Progenitor cell of endocrine pancreas (in vitro differentiated cells): ENCODE data around the gene RBFOX2. TPM values are rescaled to one million over a fixed set of nuclear protein-coding genes. Genes with fewer than 3 reads are reported as not detected.

Experiments used
- DNase-seq: peaks from one replicate; pipeline ENCODE4 v3.0.0; 2021; ENCODE audit warnings: low spot score; ENCODE audit not compliant: unreplicated experiment
- H3K27ac Mint-ChIP-seq: 2 replicates; pipeline ENCODE4 v1.8.0; 2021; ENCODE audit warnings: mild to moderate bottlenecking, moderate library complexity, mixed read lengths
- H3K27me3 Mint-ChIP-seq: 2 replicates; pipeline ENCODE4 v1.8.0; 2021; ENCODE audit warnings: mixed read lengths
- H3K36me3 Mint-ChIP-seq: 2 replicates; pipeline ENCODE4 v1.8.0; 2022; ENCODE audit warnings: mixed read lengths; ENCODE audit not compliant: insufficient read depth
- H3K4me1 Mint-ChIP-seq: 2 replicates; pipeline ENCODE4 v1.8.0; 2021; ENCODE audit warnings: low read depth, mixed read lengths
- H3K4me3 Mint-ChIP-seq: 2 replicates; pipeline ENCODE4 v1.8.0; 2021; ENCODE audit warnings: low read depth, mild to moderate bottlenecking, moderate library complexity, mixed read lengths
- H3K9me3 Mint-ChIP-seq: 2 replicates; pipeline ENCODE4 v1.8.0; 2021; ENCODE audit warnings: low read depth, mixed read lengths
- total RNA-seq: library from RNA; stranded (reverse); gene quantifications from 2 replicates; pipeline ENCODE4 v1.2.1, GENCODE V29; 2021
- TF ChIP-seq, protein P1 (sequence below): fragments of 200-600 bp; sonication (generic); IDR thresholded peaks from one replicate; pipeline ENCODE4 v1.5.0; 2021; ENCODE audit warnings: antibody characterized with exemption, mild to moderate bottlenecking; ENCODE audit not compliant: unreplicated experiment

The RBFOX2 gene
- total RNA-seq, 1 donor from 2014 or later, result 140 TPM

DNA sequence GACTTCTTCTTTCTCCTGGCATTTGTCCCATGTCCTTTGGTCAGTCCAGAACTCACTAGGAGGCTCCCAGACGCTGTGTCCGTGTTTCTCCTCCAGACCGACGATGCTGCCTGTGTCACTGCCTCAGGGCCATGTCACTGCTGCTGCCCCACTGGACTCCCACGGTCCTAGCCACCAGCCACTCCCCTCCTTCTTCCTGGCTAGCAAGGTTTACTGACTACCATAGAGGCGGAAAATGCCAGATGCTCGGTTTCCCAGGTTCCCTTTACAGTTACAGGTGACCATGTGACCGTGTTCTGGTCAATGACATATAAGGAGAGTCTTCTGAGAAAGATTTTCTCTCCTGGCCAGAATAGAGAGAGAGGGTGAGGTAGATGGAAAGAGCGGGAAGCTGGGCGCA, 40.7 kb upstream of the RBFOX2 start:
- no peak for DNase-seq
- Mint-ChIP-seq H3K9me3 (no peaks in the 10 kb centered on the region), H3K27ac (no peak overlapping the region), H3K4me1 (peaks cover 2% of the 10 kb centered on the region), H3K4me3 (no peak overlapping the region), H3K27me3 (no peaks in the 10 kb centered on the region), H3K36me3 (no peaks in the 10 kb centered on the region)
- TF ChIP-seq, protein P1, sequence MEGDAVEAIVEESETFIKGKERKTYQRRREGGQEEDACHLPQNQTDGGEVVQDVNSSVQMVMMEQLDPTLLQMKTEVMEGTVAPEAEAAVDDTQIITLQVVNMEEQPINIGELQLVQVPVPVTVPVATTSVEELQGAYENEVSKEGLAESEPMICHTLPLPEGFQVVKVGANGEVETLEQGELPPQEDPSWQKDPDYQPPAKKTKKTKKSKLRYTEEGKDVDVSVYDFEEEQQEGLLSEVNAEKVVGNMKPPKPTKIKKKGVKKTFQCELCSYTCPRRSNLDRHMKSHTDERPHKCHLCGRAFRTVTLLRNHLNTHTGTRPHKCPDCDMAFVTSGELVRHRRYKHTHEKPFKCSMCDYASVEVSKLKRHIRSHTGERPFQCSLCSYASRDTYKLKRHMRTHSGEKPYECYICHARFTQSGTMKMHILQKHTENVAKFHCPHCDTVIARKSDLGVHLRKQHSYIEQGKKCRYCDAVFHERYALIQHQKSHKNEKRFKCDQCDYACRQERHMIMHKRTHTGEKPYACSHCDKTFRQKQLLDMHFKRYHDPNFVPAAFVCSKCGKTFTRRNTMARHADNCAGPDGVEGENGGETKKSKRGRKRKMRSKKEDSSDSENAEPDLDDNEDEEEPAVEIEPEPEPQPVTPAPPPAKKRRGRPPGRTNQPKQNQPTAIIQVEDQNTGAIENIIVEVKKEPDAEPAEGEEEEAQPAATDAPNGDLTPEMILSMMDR, result no peak

DNA sequence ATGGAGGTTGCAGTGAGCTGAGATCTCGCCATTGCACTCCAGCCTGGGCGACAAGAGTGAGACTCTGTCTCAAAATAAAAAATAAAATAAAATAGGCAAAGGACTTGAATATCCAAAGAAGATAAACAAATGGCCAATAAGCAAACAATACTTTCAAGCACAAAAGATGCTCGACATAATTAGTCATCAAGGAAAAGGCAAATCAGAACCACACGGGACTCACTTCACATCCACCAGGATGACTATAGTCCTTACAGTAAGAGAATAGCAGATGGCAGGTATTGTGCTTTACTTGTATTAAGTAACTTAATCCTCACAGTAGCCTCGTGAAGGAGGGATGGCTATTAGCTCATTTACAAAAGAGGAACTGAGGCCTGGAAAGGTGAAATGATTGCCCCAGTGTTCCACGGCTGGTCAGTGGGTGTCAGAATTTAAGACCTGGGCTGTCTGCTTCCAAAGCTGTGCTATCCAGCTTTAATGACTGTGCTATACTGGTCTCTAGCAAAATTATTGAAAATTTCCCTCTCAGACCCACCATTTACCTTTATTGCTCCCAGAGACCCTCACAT, 40.2 kb upstream of the RBFOX2 start:
- H3K4me3 Mint-ChIP-seq, result no peak overlapping the region
- no peak for DNase-seq
- TF ChIP-seq, protein P1, result no peak
- H3K27me3 Mint-ChIP-seq, result no peaks in the 10 kb centered on the region
- no peak overlapping the region for H3K27ac Mint-ChIP-seq
- peaks cover 2% of the 10 kb centered on the region for H3K4me1 Mint-ChIP-seq
- H3K9me3 Mint-ChIP-seq, result no peaks in the 10 kb centered on the region
- no peaks in the 10 kb centered on the region for H3K36me3 Mint-ChIP-seq

DNA sequence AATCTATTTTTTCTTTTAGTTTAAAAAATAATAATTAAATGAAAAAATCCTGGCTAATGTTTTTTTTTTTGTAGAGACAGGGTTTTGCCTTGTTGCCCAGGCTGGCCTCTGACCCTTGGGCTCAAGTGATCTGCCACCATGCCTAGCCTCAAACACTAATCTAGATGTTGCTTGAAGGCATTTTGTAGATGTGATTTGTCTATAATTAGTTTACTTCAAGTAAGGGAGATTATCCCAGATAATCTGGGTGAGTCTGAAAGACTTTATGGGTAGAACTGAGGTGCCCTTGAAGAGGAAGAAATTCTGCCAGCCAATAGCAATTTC, 38.6 kb upstream of the RBFOX2 start:
- Mint-ChIP-seq H3K27me3 (no peaks in the 10 kb centered on the region), H3K27ac (no peak overlapping the region), H3K4me3 (no peak overlapping the region), H3K9me3 (no peaks in the 10 kb centered on the region), H3K4me1 (peaks cover 2% of the 10 kb centered on the region), H3K36me3 (no peaks in the 10 kb centered on the region)
- no peak for DNase-seq
- TF ChIP-seq, protein P1, result no peak

DNA sequence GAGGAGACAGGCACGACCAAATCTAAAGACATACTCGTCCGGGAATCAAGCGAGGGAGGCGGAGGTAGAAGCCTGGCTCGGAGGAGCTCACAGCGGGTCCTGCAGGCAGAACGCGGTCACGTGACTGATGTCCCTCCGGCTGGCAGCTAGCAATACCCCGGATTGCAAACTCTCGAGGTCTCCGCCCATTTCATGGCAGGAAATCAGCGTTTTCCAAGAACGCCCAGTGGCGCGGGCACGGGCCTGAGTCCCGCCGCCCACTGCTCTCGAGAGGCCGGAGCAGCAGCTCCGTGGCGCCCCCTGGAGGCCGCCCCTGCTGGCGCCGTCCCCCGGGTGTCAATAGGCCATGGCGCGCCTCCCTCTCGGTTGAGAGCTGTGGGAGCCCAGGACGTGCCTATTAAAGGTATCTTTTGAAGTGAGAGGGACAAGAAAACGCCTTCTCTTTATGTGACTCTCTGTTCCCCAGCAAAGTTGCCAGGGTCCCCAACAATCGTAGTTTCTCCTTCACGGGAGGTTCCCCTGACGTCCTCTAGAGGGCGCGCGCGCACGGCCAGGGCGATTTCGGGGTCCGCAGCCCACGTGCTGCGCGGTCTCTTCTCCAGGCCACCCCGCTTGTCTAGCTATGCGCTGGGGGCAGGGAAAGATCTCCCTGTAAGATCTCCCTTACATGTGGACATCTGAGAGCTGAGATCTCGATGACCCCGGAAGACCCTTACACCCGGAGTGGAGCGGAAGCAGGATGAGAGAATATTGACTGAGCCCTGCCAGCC, 37.3 kb upstream of the RBFOX2 start:
- TF ChIP-seq, protein P1, result peak; percentile 100
- H3K4me1 Mint-ChIP-seq, result peaks cover 2% of the 10 kb centered on the region
- peak overlapping the region; percentile 97 for H3K27ac Mint-ChIP-seq
- H3K27me3 Mint-ChIP-seq, result no peaks in the 10 kb centered on the region
- no peaks in the 10 kb centered on the region for H3K9me3 Mint-ChIP-seq
- peak; percentile 83 for DNase-seq
- H3K4me3 Mint-ChIP-seq, result peak overlapping the region; percentile 77
- H3K36me3 Mint-ChIP-seq, result no peaks in the 10 kb centered on the region

DNA sequence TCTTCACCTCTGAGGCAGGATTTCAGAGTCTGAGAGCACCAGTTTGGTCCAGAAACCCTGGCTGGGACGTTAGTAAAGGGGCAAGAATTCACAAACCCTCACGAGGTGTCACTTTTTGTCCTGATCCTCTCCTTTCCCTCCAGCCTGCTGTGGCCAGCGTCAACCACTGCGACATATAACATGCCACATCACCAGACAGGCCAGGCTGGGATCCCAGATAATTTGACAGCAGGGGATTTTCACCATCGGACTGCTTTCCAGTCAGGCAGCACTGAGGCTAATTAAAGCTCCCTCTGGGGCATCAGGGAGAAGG, 36.8 kb upstream of the RBFOX2 start:
- H3K9me3 Mint-ChIP-seq, result no peaks in the 10 kb centered on the region
- DNase-seq, result no peak
- peak overlapping the region; percentile 97 for H3K27ac Mint-ChIP-seq
- no peaks in the 10 kb centered on the region for H3K36me3 Mint-ChIP-seq
- H3K27me3 Mint-ChIP-seq, result no peaks in the 10 kb centered on the region
- H3K4me1 Mint-ChIP-seq, result peaks cover 2% of the 10 kb centered on the region
- TF ChIP-seq, protein P1, result no peak
- H3K4me3 Mint-ChIP-seq, result peak overlapping the region; percentile 77
